Esophagus squamous epithelium (tissue), 5 donors: ENCODE data around the gene UQCRFS1. TPM values are rescaled to one million over a fixed set of nuclear protein-coding genes. Genes with fewer than 3 reads are reported as not detected.

Experiments used
- DNase-seq: peaks from one replicate; lab custom pipeline; 2025; lab: John Stamatoyannopoulos, UW
- H3K27ac ChIP-seq, 4 donors: fragments of 200-600 bp; sonication (generic); one replicate each; pipeline ENCODE4 v1.5.1; 2016 to 2019; ENCODE audit warnings: mild to moderate bottlenecking in 1 of 4
- H3K27me3 ChIP-seq, 4 donors: fragments of 200-600 bp; sonication (generic); 1 replicate in 3 of 4; 2 replicates in 1 of 4; pipeline versions ENCODE4 v1.5.1 to v1.6.0; 2017 to 2021; ENCODE audit warnings: antibody characterized with exemption in 1 of 4
- H3K36me3 ChIP-seq, 3 donors: fragments of 200-600 bp; sonication (generic); one replicate each; pipeline ENCODE4 v1.5.1; 2016 to 2019
- H3K4me1 ChIP-seq, 3 donors: fragments of 200-600 bp; sonication (generic); one replicate each; pipeline ENCODE4 v1.5.1; 2017 to 2019
- H3K4me3 ChIP-seq, 4 donors: fragments of 200-600 bp; sonication (generic); 1 replicate in 3 of 4; 2 replicates in 1 of 4; pipeline ENCODE4 v1.5.1; 2016 to 2019; ENCODE audit warnings: mild to moderate bottlenecking in 2 of 4, moderate library complexity in 1 of 4
- H3K9me3 ChIP-seq, 3 donors: fragments of 200-600 bp; sonication (generic); one replicate each; pipeline ENCODE4 v1.5.1; 2016 to 2019
- CTCF ChIP-seq, 6 experiments: fragments of 450-650 bp in 4 of 6; fragments of 200-600 bp in 2 of 6; sonication (generic) in 2 of 6; IDR thresholded peaks; one replicate each; pipeline ENCODE4 v1.5.1; 2016 to 2019; ENCODE audit warnings: antibody characterized with exemption in 6 of 6, mild to moderate bottlenecking in 4 of 6, moderate library complexity in 4 of 6
- POLR2A ChIP-seq, 4 donors: fragments of 450-650 bp; IDR thresholded peaks; one replicate each; pipeline ENCODE4 v1.6.1; 2017; ENCODE audit warnings: antibody characterized with exemption in 4 of 4, mild to moderate bottlenecking in 4 of 4, moderate library complexity in 3 of 4
- WGBS, 2 donors: methylation state at CpG; one replicate each; pipeline ENCODE4 v1.1.5; 2018; 5-methylcytosine and 5-hydroxymethylcytosine counted together
- intact Hi-C: fragments of 100-400 bp; cut with DNase I; formaldehyde crosslinking; loops from one replicate; pipeline ENCODE4 v1.15.0; 2022
- total RNA-seq, 4 donors: library from RNA; depleted of rRNA; stranded (reverse); fragments of >200 nt; gene quantifications; one replicate each; pipeline ENCODE4 v1.1.0, GENCODE V29; 2016
- donor health status: DM: yes; HTN: yes; CAD: no.

UQCRFS1 gene
- total RNA-seq, 4 donors from 2014 or later, result 23.7 to 41.1 (median 36.9) TPM

DNA sequence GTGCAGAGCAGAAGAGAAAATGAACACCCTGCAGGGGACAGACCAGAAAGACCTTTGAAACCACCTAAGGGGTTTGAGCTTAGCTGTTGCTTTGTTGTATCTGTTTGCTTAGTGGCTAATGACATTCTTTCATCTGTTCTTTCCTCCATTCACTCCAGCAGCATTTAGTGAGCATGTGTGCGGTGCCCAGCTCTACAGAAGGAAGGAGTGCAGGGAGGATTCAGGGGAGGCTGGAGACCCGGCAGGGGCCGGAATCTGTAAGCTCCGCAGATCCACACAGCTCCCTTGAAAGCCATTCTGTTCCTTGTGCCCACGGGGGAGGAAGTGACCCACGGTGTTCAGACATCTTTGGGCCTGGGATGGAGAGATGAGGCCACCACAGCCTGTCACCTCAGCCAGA is 27.5 kb downstream of the UQCRFS1 start:
- WGBS, 2 donors, result 40 to 56% methylated on average over 1 to 2 of the region's 6 CpGs
- H3K36me3 ChIP-seq, result no peaks in the 10 kb centered on the region
- peaks cover 0 to 48% (median 0%) of the 10 kb centered on the region in 4 donors for H3K27me3 ChIP-seq
- H3K4me1 ChIP-seq, result peaks cover under 1 to 28% (median 18%) of the 10 kb centered on the region in 3 donors
- no peaks in the 10 kb centered on the region for H3K9me3 ChIP-seq
- TF ChIP-seq POLR2A (IDR thresholded peaks at IDR 0.05), result no peak
- no peak for TF ChIP-seq CTCF (IDR thresholded peaks at IDR 0.05)
- no peak overlapping the region for H3K4me3 ChIP-seq
- DNase-seq, result no peak
- H3K27ac ChIP-seq, result no peak overlapping the region
- intact Hi-C loops, result no loop called here

GRCh38 chr19:29176981-29177754 is 35.8 kb downstream of the UQCRFS1 start:
- Histone ChIP-seq H3K9me3 (peaks cover 0 to 29% (median 19%) of the 10 kb centered on the region in 3 donors), H3K36me3 (no peaks in the 10 kb centered on the region), H3K4me3 (no peak overlapping the region), H3K27ac (no peak overlapping the region), H3K27me3 (no peaks in the 10 kb centered on the region), H3K4me1 (no peaks in the 10 kb centered on the region)
- no peak for DNase-seq
- 74 to 78% methylated on average over 2 of the region's 2 CpGs for WGBS, 2 donors
- TF ChIP-seq CTCF (IDR thresholded peaks at IDR 0.05) (no peak), POLR2A (IDR thresholded peaks at IDR 0.05) (no peak)
- intact Hi-C loops, result no loop called here

DNA sequence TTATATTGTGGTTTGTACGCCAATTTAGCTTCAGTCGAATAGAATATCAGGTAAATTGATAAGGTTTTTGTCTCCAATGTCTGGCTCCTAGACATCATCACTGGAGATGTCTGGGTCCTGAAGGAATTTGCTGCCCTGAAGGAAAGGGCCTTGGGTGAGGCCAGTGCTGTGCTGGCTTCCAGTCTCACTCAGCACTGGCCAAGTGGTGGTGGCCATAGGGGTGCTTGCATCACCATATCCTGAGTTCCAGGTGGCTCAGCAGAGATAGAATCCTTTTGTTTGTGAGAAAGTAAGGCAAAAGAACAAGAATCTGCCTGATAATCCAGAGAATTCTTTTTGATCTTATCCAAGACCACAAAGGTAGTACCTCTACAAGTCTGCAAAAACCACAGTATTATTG is 39.1 kb downstream of the UQCRFS1 start:
- Histone ChIP-seq H3K27me3 (no peaks in the 10 kb centered on the region), H3K36me3 (no peaks in the 10 kb centered on the region), H3K4me1 (no peaks in the 10 kb centered on the region), H3K4me3 (no peak overlapping the region), H3K9me3 (peaks cover 0 to 27% (median 22%) of the 10 kb centered on the region in 3 donors), H3K27ac (no peak overlapping the region)
- TF ChIP-seq POLR2A (IDR thresholded peaks at IDR 0.05), result no peak
- no peak for TF ChIP-seq CTCF (IDR thresholded peaks at IDR 0.05)
- intact Hi-C loops, result no loop called here
- no peak for DNase-seq
- 58 to 76% methylated on average over 2 of the region's 2 CpGs for WGBS, 2 donors

DNA sequence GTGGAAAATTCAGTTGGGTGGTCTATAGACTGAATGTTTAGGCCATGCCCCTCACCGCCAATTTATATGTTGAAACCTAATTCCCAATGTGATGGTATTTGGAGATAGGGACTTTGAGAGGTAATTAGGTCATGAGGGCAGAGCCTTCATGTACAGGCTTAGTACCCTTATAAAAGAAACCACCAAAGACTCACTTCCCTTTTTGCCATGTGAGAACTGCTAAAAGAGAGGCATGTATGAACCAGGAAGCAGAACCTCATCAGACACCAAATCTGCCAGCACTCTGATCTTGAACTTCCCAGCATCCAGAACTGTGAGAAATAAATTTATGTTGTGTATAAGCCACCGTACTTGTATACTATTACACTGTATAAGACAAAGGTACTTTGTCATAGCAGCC is 40.6 kb downstream of the UQCRFS1 start:
- Histone ChIP-seq H3K27me3 (no peaks in the 10 kb centered on the region), H3K27ac (no peak overlapping the region), H3K36me3 (no peaks in the 10 kb centered on the region), H3K4me1 (no peaks in the 10 kb centered on the region), H3K9me3 (peaks cover 0 to 16% (median 11%) of the 10 kb centered on the region in 3 donors), H3K4me3 (no peak overlapping the region)
- DNase-seq, result no peak
- intact Hi-C loops, result no loop called here
- TF ChIP-seq POLR2A (IDR thresholded peaks at IDR 0.05) (no peak), CTCF (IDR thresholded peaks at IDR 0.05) (no peak)
- 83 to 92% methylated on average over 2 of the region's 2 CpGs for WGBS, 2 donors

GRCh38 chr19:29171525-29171924 is 41.4 kb downstream of the UQCRFS1 start:
- Histone ChIP-seq H3K9me3 (peaks cover 0 to 9% (median 6%) of the 10 kb centered on the region in 3 donors), H3K4me1 (no peaks in the 10 kb centered on the region), H3K36me3 (no peaks in the 10 kb centered on the region), H3K27me3 (no peaks in the 10 kb centered on the region), H3K4me3 (no peak overlapping the region), H3K27ac (no peak overlapping the region)
- intact Hi-C loops, result no loop called here
- DNase-seq, result no peak
- no peak for TF ChIP-seq CTCF (IDR thresholded peaks at IDR 0.05)
- TF ChIP-seq POLR2A (IDR thresholded peaks at IDR 0.05), result no peak
- WGBS, 2 donors, result 53 to 55% methylated on average over 2 of the region's 2 CpGs
